HEK293 (cell line): ENCODE results near the gene FBXO17.
A peak's percentile ranks its signal among the peaks of the same experiment; 100 is the strongest.

Source experiments
- IKZF3 ChIP-seq: fragments of 450-650 bp; IDR thresholded peaks from 2 replicates; pipeline ENCODE4 v1.5.0; 2018; ENCODE audit warnings: missing biosample characterization, mild to moderate bottlenecking, missing genetic modification characterization, moderate library complexity
- KLF16 ChIP-seq: fragments of 450-650 bp; formaldehyde crosslinking; IDR thresholded peaks from 2 replicates; pipeline ENCODE4 v1.5.1; 2017; ENCODE audit warnings: missing biosample characterization, missing genetic modification characterization
- KLF17 ChIP-seq: fragments of 450-650 bp; formaldehyde crosslinking; IDR thresholded peaks from 2 replicates; pipeline ENCODE4 v1.5.1; 2016; ENCODE audit warnings: missing biosample characterization, missing genetic modification characterization
- ZBTB20 ChIP-seq: fragments of 450-650 bp; formaldehyde crosslinking; IDR thresholded peaks from 2 replicates; pipeline ENCODE4 v1.5.1; 2016; ENCODE audit warnings: missing biosample characterization, missing genetic modification characterization
- ZNF148 ChIP-seq: fragments of 450-650 bp; formaldehyde crosslinking; IDR thresholded peaks from 2 replicates; pipeline ENCODE4 v1.5.0; 2017; ENCODE audit warnings: missing biosample characterization, missing genetic modification characterization, borderline replicate concordance
- ZNF16 ChIP-seq: fragments of 450-650 bp; formaldehyde crosslinking; IDR thresholded peaks from 2 replicates; pipeline ENCODE4 v1.5.1; 2016; ENCODE audit warnings: low read depth, missing biosample characterization, missing genetic modification characterization
- ZNF169 ChIP-seq: fragments of 450-650 bp; formaldehyde crosslinking; IDR thresholded peaks from 2 replicates; pipeline ENCODE4 v1.5.1; 2016; ENCODE audit warnings: missing biosample characterization, missing genetic modification characterization
- ZNF214 ChIP-seq: fragments of 450-650 bp; formaldehyde crosslinking; IDR thresholded peaks from 2 replicates; pipeline ENCODE4 v1.5.1; 2017; ENCODE audit warnings: missing biosample characterization, mild to moderate bottlenecking, missing genetic modification characterization, borderline replicate concordance
- ZNF223 ChIP-seq: fragments of 450-650 bp; formaldehyde crosslinking; IDR thresholded peaks from 2 replicates; pipeline ENCODE4 v1.5.1; 2016; ENCODE audit warnings: missing biosample characterization, missing genetic modification characterization
- ZNF239 ChIP-seq: fragments of 450-650 bp; formaldehyde crosslinking; IDR thresholded peaks from 2 replicates; pipeline ENCODE4 v1.5.1; 2016; ENCODE audit warnings: missing biosample characterization, missing genetic modification characterization
- ZNF280D ChIP-seq: fragments of 450-650 bp; formaldehyde crosslinking; IDR thresholded peaks from 2 replicates; pipeline ENCODE4 v1.5.1; 2016; ENCODE audit warnings: missing biosample characterization, missing genetic modification characterization
- ZNF311 ChIP-seq: fragments of 450-650 bp; formaldehyde crosslinking; IDR thresholded peaks from 2 replicates; pipeline ENCODE4 v1.5.1; 2017; ENCODE audit warnings: missing biosample characterization, missing genetic modification characterization, borderline replicate concordance
- ZNF350 ChIP-seq: fragments of 450-650 bp; formaldehyde crosslinking; IDR thresholded peaks from 2 replicates; pipeline ENCODE4 v1.5.0; 2017; ENCODE audit warnings: missing biosample characterization, mild to moderate bottlenecking, missing genetic modification characterization
- ZNF398 ChIP-seq: fragments of 450-650 bp; formaldehyde crosslinking; IDR thresholded peaks from 2 replicates; pipeline ENCODE4 v1.5.1; 2017; ENCODE audit warnings: missing biosample characterization, missing genetic modification characterization
- ZNF423 ChIP-seq: fragments of 450-650 bp; formaldehyde crosslinking; IDR thresholded peaks from 2 replicates; pipeline ENCODE4 v1.5.1; 2016; ENCODE audit warnings: missing biosample characterization, missing genetic modification characterization
- ZNF449 ChIP-seq: fragments of 450-650 bp; formaldehyde crosslinking; IDR thresholded peaks from 2 replicates; pipeline ENCODE4 v1.5.1; 2017; ENCODE audit warnings: missing biosample characterization, mild to moderate bottlenecking, missing genetic modification characterization, moderate library complexity
- ZNF560 ChIP-seq: fragments of 450-650 bp; formaldehyde crosslinking; IDR thresholded peaks from 2 replicates; pipeline ENCODE4 v1.5.1; 2017; ENCODE audit warnings: missing biosample characterization, missing genetic modification characterization, borderline replicate concordance
- ZNF580 ChIP-seq: fragments of 450-650 bp; formaldehyde crosslinking; IDR thresholded peaks from 2 replicates; pipeline ENCODE4 v1.5.1; 2016; ENCODE audit warnings: missing biosample characterization, missing genetic modification characterization
- ZNF600 ChIP-seq: fragments of 450-650 bp; formaldehyde crosslinking; IDR thresholded peaks from 2 replicates; pipeline ENCODE4 v1.5.1; 2016; ENCODE audit warnings: missing biosample characterization, missing genetic modification characterization
- TF ChIP-seq, protein P1 (sequence below): fragments of 450-650 bp; formaldehyde crosslinking; IDR thresholded peaks from 2 replicates; pipeline ENCODE4 v1.5.1; 2016; ENCODE audit warnings: missing biosample characterization, missing genetic modification characterization, low read depth
- TF ChIP-seq, protein P2 (sequence below): fragments of 450-650 bp; formaldehyde crosslinking; IDR thresholded peaks from 2 replicates; pipeline ENCODE4 v1.5.1; 2017; ENCODE audit warnings: missing biosample characterization, missing genetic modification characterization

The FBXO17 gene

DNA sequence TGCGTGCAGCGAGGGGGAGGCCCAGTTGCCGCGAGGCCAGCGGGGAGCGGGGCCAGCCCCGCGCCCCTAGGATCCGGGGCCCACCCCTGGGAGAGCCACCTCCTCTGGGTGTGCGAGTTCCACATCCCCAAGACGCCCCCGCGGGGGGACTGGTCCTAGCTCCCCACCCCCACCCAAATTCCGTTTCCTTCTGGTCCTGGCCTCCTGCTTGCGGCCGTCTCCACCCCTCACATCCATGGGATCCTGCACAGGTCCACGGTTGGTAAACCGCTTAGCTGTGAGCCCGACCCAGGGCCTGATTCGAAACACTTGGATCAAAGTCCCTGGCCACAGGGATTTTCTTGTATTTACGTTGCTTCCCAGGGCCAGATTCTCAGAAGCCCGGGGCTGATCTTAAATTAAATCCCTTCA, 324 bp upstream of the FBXO17 start (continued):
- no peak for TF ChIP-seq ZNF311 (tag by site-specific recombination)
- peak; percentile 40; the same call in 1 of the 2 replicates for TF ChIP-seq ZNF280D (tag by site-specific recombination)
- TF ChIP-seq IKZF3 (tag by site-specific recombination), result peak; percentile 36; the same call in 1 of the 2 replicates
- TF ChIP-seq ZNF423 (tag by site-specific recombination), result peak; percentile 98
- no peak for TF ChIP-seq ZNF169 (tag by site-specific recombination)
- no peak for TF ChIP-seq ZBTB20 (tag by site-specific recombination)
- TF ChIP-seq ZNF214 (tag by site-specific recombination), result no peak
- TF ChIP-seq ZNF16 (tag by site-specific recombination), result no peak
- TF ChIP-seq ZNF350 (tag by site-specific recombination), result no peak
- 0 out of 2 replicates have a peak, but pooled peaks have one; percentile 20 for TF ChIP-seq ZNF580
- TF ChIP-seq ZNF239 (tag by site-specific recombination), result no peak
- TF ChIP-seq, protein P1, sequence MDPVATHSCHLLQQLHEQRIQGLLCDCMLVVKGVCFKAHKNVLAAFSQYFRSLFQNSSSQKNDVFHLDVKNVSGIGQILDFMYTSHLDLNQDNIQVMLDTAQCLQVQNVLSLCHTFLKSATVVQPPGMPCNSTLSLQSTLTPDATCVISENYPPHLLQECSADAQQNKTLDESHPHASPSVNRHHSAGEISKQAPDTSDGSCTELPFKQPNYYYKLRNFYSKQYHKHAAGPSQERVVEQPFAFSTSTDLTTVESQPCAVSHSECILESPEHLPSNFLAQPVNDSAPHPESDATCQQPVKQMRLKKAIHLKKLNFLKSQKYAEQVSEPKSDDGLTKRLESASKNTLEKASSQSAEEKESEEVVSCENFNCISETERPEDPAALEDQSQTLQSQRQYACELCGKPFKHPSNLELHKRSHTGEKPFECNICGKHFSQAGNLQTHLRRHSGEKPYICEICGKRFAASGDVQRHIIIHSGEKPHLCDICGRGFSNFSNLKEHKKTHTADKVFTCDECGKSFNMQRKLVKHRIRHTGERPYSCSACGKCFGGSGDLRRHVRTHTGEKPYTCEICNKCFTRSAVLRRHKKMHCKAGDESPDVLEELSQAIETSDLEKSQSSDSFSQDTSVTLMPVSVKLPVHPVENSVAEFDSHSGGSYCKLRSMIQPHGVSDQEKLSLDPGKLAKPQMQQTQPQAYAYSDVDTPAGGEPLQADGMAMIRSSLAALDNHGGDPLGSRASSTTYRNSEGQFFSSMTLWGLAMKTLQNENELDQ, result no peak
- 0 out of 2 replicates have a peak, but pooled peaks have one; percentile 22 for TF ChIP-seq ZNF223 (tag by site-specific recombination)
- peak; percentile 32 for TF ChIP-seq ZNF600
- TF ChIP-seq, protein P2, sequence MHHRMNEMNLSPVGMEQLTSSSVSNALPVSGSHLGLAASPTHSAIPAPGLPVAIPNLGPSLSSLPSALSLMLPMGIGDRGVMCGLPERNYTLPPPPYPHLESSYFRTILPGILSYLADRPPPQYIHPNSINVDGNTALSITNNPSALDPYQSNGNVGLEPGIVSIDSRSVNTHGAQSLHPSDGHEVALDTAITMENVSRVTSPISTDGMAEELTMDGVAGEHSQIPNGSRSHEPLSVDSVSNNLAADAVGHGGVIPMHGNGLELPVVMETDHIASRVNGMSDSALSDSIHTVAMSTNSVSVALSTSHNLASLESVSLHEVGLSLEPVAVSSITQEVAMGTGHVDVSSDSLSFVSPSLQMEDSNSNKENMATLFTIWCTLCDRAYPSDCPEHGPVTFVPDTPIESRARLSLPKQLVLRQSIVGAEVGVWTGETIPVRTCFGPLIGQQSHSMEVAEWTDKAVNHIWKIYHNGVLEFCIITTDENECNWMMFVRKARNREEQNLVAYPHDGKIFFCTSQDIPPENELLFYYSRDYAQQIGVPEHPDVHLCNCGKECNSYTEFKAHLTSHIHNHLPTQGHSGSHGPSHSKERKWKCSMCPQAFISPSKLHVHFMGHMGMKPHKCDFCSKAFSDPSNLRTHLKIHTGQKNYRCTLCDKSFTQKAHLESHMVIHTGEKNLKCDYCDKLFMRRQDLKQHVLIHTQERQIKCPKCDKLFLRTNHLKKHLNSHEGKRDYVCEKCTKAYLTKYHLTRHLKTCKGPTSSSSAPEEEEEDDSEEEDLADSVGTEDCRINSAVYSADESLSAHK (tag by site-specific recombination), result peak; percentile 32; the same call in 1 of the 2 replicates
- no peak for TF ChIP-seq ZNF148 (tag by site-specific recombination)
- TF ChIP-seq KLF17 (tag by site-specific recombination), result peak; percentile 22
- TF ChIP-seq ZNF560, result no peak
- TF ChIP-seq ZNF398 (tag by site-specific recombination), result no peak; the same call in 1 of the 2 replicates
- TF ChIP-seq ZNF449 (tag by site-specific recombination), result peak; percentile 43
- peak; percentile 49; the same call in 1 of the 2 replicates for TF ChIP-seq KLF16 (tag by site-specific recombination)
